Measurements from ENCODE around the gene KCNA5. TPM values are rescaled to one million over a fixed set of nuclear protein-coding genes. Genes with fewer than 3 reads are reported as not detected.

KCNA5 gene
- total RNA-seq, 1 experiment from 2014 or later = not detected

DNA sequence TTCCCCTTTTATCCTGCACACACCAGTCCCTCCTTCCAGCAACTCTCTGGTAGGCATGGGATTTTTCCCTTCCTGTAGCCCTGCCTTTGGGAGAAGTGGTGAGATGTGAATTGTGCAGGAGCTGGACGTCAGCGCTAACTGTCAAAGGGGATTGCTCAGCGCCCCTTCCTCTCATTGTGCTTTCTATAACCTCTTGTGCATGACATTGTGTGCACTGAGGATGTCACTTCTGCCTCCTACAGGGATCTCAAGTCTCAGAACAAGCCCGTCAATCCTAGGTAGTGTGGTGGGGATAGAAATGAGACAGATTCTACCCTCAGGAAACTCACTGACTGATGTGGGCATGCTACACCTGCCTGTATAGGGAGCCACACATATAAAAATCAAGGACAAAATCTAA lies 8.7 kb downstream of the KCNA5 start:
- Histone ChIP-seq H3K4me1 (ENCODE audit: insufficient read depth, low read length) (no peaks in the 10 kb centered on the region), H3K36me3 (ENCODE audit: low read depth, low read length) (no peaks in the 10 kb centered on the region), H3K27ac (ENCODE audit: low read length) (no peak overlapping the region), H3K9me3 (ENCODE audit: low read length) (no peaks in the 10 kb centered on the region), H3K9me2 (replicated peaks; ENCODE audit: low read length) (no peaks in the 10 kb centered on the region), H3F3A (ENCODE audit: low read length, unreplicated experiment) (no peaks in the 10 kb centered on the region), H3K4me2 (ENCODE audit: low read length) (no peak overlapping the region), H3K27me3 (ENCODE audit: low read length) (peaks cover 7% of the 10 kb centered on the region; the same call in 1 of the 2 replicates), H3K9ac (ENCODE audit: low read length) (no peak overlapping the region), H2AFZ (ENCODE audit: low read length) (no peak overlapping the region), H3K79me2 (ENCODE audit: low read length) (no peaks in the 10 kb centered on the region), H3K4me3 (ENCODE audit: low read length) (no peak overlapping the region), H4K20me1 (ENCODE audit: low read length) (no peaks in the 10 kb centered on the region)
- ChIA-PET CTCF (no interaction called here), POLR2A (ENCODE audit: unreplicated experiment) (no interaction called here)
- TF ChIP-seq CTCF (conservative IDR thresholded peaks at IDR 0.05; ENCODE audit: low read depth, low read length) (no peak), EZH2phosphoT487 (IDR thresholded peaks at IDR 0.05; ENCODE audit: borderline replicate concordance, low read length) (no peak), EZH2 (IDR thresholded peaks at IDR 0.05; ENCODE audit: low read length, unreplicated experiment) (no peak)
- no peak for DNase-seq
- no TSS peak for BruUV-seq (replicated peaks)
- intact Hi-C loops (cut with micrococcal nuclease) = no loop called here
- no peak for ATAC-seq

DNA sequence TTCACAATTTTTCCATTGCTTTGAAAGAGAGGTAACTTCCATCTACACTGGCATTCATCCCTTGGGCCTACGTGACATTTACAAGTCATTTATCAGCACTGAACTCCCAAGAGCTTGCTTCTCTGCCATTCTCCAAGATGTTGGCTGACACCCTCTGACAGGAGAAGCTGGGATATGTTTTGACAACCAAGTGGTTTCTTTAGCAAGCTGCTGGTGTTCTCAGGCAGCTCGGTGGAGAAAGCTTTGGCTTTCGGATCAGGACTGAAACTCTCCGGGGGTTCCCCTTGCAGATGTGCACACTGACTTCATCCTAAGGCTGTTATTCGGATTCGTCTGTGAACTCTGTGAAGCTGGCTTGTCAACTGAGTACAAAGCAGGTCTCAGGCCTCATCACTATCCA lies 15.7 kb downstream of the KCNA5 start:
- CTCF ChIA-PET = no interaction called here
- BruUV-seq (replicated peaks) = no TSS peak

DNA sequence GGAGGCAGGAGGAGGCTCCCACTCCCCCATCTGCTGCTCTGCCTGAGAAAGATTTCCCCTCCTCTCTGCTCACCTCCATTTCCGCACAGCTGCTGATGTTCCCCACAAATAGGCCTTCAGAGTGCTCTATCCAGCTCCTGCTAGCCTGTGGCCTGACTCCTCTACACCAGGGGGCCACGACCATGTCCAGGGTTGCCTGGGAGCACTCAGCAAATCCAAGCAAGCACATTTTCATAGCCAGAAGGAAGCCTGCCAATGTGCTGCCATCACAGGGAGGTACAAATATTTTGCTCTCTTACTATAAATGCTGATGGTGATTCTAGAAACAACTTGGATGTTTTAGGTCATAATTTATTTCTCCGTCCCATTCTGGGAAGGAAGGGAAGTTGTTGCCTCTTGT lies 17.3 kb downstream of the KCNA5 start:
- no peak overlapping the region for H3K4me2 ChIP-seq (ENCODE audit: low read length)
- H3K36me3 ChIP-seq (ENCODE audit: low read depth, low read length) = no peaks in the 10 kb centered on the region
- H3F3A ChIP-seq (ENCODE audit: low read length, unreplicated experiment) = no peaks in the 10 kb centered on the region
- H3K27me3 ChIP-seq (ENCODE audit: low read length) = no peaks in the 10 kb centered on the region
- ATAC-seq = no peak
- ChIA-PET CTCF (no interaction called here), POLR2A (ENCODE audit: unreplicated experiment) (no interaction called here)
- H4K20me1 ChIP-seq (ENCODE audit: low read length) = no peaks in the 10 kb centered on the region
- no peaks in the 10 kb centered on the region for H3K4me1 ChIP-seq (ENCODE audit: insufficient read depth, low read length)
- DNase-seq = no peak
- no peak overlapping the region for H3K27ac ChIP-seq (ENCODE audit: low read length)
- no TSS peak for BruUV-seq (replicated peaks)
- H3K4me3 ChIP-seq (ENCODE audit: low read length) = no peak overlapping the region
- H3K79me2 ChIP-seq (ENCODE audit: low read length) = no peaks in the 10 kb centered on the region
- no peaks in the 10 kb centered on the region for H3K9me3 ChIP-seq (ENCODE audit: low read length)
- no peak overlapping the region for H2AFZ ChIP-seq (ENCODE audit: low read length)
- intact Hi-C loops (cut with micrococcal nuclease) = no loop called here
- no peaks in the 10 kb centered on the region for H3K9me2 ChIP-seq (replicated peaks; ENCODE audit: low read length)
- TF ChIP-seq EZH2phosphoT487 (IDR thresholded peaks at IDR 0.05; ENCODE audit: borderline replicate concordance, low read length) (no peak), CTCF (conservative IDR thresholded peaks at IDR 0.05; ENCODE audit: low read depth, low read length) (no peak)
- no peak overlapping the region for H3K9ac ChIP-seq (ENCODE audit: low read length)

More for the DNA sequence above, 15.7 kb downstream of the KCNA5 start:
- Histone ChIP-seq H3K9me2 (replicated peaks; ENCODE audit: low read length) (no peaks in the 10 kb centered on the region), H3F3A (ENCODE audit: low read length, unreplicated experiment) (no peaks in the 10 kb centered on the region), H3K27ac (ENCODE audit: low read length) (no peak overlapping the region), H4K20me1 (ENCODE audit: low read length) (no peaks in the 10 kb centered on the region), H3K4me3 (ENCODE audit: low read length) (no peak overlapping the region), H3K9ac (ENCODE audit: low read length) (no peak overlapping the region), H3K4me2 (ENCODE audit: low read length) (no peak overlapping the region), H3K36me3 (ENCODE audit: low read depth, low read length) (no peaks in the 10 kb centered on the region), H3K9me3 (ENCODE audit: low read length) (no peaks in the 10 kb centered on the region), H3K4me1 (ENCODE audit: insufficient read depth, low read length) (no peaks in the 10 kb centered on the region), H2AFZ (ENCODE audit: low read length) (no peak overlapping the region), H3K27me3 (ENCODE audit: low read length) (no peaks in the 10 kb centered on the region), H3K79me2 (ENCODE audit: low read length) (no peaks in the 10 kb centered on the region)
- no peak for ATAC-seq
- TF ChIP-seq EZH2 (IDR thresholded peaks at IDR 0.05; ENCODE audit: low read length, unreplicated experiment) (no peak), EZH2phosphoT487 (IDR thresholded peaks at IDR 0.05; ENCODE audit: borderline replicate concordance, low read length) (no peak)
- no peak for DNase-seq
- POLR2A ChIA-PET (ENCODE audit: unreplicated experiment) = no interaction called here
- intact Hi-C loops (cut with micrococcal nuclease) = no loop called here
